ENCODE measurements around the gene C6orf47.
"Not testable (repeated sequence)": the region's sequence is repeated elsewhere in the genome, so short reads cannot be mapped to it uniquely, and the experiment has no call there.

The C6orf47 gene

DNA sequence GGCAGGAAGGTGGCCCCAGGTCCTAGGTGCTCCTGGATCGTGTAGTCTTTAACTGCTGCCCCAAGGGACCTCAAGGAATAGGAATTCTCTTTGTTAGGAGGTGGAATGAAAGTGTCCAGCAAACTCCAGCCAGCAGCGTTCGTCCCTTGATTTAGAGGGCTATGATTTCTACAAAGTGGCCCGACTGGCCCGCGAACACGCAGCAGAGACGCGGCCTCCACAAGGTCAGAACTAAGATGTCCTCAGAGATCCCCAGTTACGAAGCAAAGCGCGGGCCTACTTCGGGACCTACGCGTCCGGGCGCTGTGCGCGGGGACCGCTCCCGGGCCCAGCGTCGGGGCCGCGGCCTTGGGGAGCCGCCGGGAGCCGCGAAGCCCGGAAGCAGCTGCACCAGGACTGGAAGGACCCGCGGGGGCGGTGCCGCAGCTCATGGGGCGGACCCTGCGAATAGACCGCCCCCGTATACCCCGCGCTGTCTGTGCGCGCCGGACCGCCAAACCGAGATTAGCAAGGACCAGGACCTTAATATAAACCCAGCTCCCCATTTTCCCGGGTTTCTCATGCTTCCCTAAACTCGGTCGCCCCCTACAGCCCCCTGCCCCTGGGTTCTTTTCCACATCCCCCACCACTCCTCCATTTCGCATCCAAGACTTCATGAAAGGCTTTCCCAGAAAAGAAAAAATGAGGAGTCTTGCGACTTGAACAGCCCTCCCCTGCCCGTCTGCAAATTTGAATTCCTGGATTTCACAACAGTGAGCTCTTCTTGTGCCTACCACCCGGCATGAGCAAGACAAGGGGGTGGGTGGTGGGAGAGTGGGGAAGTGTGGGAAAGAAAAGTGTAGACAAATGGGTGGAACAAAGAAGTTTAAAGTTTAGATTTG is at the start of gene C6orf47:
Gene C6orf47 (minus strand): TSS at position 398 of the 881 bp plus-strand sequence. CDS start 831 bp downstream, outside the sequence.
- DNase-seq (ENCODE audit: low read depth): peak; percentile 71

- DNase-seq (ENCODE audit: low read depth): not testable (repeated sequence)
These were observed 48.6 kb upstream of the C6orf47 start for GRCh38 chr6:31709157-31709556.

DNA sequence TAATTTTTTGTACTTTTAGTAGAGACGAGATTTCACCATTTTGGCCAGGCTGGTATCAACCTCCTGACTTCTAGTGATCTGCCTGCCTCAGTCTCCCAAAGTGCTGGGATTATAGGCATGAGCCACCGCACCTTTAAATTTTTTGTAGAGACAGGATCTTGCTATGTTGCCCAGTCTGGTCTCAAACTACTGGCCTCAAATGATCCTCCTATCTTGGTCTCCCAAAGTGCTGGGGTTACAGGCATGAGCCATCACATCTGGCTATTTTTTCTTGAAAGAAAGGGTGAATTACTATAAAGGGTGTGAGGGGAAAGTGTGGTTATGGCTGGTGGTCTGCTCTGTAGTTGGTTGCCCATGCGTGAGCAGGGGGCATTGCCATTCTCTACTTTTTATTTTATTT is 47.6 kb upstream of the C6orf47 start:
- no peak for DNase-seq (ENCODE audit: low read depth)

DNA sequence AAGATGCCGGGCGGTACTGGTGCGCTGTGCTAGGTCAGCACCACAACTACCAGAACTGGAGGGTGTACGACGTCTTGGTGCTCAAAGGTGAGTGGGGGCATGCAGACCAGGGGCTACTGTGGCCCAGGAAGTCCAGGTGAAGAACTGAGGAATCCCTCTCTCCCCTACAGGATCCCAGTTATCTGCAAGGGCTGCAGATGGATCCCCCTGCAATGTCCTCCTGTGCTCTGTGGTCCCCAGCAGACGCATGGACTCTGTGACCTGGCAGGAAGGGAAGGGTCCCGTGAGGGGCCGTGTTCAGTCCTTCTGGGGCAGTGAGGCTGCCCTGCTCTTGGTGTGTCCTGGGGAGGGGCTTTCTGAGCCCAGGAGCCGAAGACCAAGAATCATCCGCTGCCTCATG is 47.1 kb upstream of the C6orf47 start:
- DNase-seq (ENCODE audit: low read depth): no peak

GRCh38 chr6:31706599-31706998 is 46.0 kb upstream of the C6orf47 start, which contains the start of gene LY6G6F:
TSS of gene LY6G6F (plus strand) at chr6:31706866. CDS start at chr6:31706907, 41 bp downstream.
- no peak for DNase-seq (ENCODE audit: low read depth)

- no peak for DNase-seq (ENCODE audit: low read depth)
These were observed 45.4 kb upstream of the C6orf47 start for GRCh38 chr6:31705931-31706330.

DNA sequence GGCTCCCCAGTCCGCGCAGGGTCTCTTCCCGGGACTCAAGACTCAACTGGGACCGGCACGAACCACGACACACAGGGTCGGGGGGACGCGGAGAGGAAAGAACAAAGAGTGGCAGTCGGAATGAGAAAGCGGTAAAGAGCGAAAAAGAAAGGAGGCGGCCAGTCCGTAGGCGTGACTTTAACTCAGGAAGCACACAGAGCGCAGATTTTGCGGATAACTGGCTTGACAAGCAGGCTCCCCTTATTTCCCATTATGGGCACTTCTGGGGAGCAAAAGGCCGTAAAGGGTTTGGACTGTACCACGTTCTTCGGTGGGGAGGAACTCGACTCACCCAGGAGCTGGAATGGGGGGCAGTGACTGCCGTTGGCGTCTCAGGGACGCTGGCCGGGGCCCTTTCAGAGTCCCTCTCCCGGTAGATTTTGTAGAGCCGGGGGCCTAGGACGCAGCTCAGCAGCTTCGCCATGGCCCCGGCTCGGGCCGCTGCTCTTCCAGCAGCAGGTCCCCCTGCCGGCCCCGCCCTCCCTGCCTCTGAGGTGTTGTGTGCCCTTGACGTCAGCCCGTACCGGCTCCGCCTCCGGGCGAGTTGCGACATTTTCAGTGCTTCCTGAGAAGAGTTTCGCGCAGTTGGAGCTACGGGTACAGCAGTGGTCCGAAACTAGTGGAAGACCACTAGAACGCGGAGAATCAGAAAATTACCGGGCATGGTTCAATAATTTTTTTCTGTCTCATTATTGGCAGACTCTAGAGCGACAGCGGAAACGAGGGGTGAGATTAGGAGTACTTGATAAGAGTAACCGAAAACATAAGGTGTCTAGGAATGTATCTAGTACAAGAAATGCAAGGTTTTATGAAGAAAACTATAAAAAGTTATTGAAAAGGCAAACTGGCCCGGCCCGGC is 42.5 kb upstream of the C6orf47 start, which contains the start of gene ABHD16A:
Gene ABHD16A (minus strand): TSS at position 506 of the 898 bp plus-strand sequence. CDS start 43 bp downstream, at position 463.
- DNase-seq (ENCODE audit: low read depth): peak; percentile 94

GRCh38 chr6:31702405-31702818 is 41.8 kb upstream of the C6orf47 start:
- DNase-seq (ENCODE audit: low read depth): no peak

DNA sequence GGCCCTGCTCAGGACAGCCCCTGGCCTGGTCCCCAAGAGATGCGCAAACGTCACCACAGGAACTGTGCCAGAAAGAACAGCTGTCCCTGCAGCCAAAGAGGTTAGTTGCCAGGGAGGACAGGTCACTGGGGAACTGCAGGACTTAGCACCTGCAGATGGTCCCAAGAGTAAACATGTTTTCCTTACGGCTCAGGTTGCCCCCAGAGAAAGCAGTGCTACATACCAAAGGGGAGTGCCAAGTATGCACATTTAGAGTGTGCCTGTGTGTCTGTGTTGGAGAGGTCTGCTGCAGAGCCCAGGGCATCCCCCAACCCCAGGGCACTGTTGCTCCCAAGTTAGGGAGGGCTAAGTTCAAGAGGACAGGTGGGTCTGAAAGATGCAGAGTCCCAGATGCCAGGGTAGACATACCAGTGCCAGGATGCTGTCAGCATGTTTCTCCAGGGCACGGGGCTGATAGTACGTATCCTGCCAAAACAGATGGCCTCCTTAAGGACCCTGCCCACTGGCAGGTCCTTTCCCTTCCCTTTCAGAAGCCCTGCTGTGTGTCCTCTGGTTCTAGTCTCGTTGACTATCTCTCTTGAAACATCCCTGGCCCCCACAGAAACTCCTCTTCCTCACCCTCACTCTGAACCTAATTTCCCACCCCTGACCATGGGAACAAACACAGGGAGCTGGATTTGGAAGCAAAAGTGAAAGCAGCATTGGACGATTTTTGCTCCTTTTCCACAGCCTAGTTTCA is 41.3 kb upstream of the C6orf47 start:
- DNase-seq (ENCODE audit: low read depth): no peak

- no peak for DNase-seq (ENCODE audit: low read depth)
These were observed 40.3 kb upstream of the C6orf47 start for GRCh38 chr6:31700740-31701401.

- no peak for DNase-seq (ENCODE audit: low read depth)
These were observed 37.0 kb upstream of the C6orf47 start for GRCh38 chr6:31697555-31697954.

GRCh38 chr6:31693535-31693934 is 33.0 kb upstream of the C6orf47 start:
- no peak for DNase-seq (ENCODE audit: low read depth)

- no peak for DNase-seq (ENCODE audit: low read depth)
These were observed 32.3 kb upstream of the C6orf47 start for GRCh38 chr6:31692886-31693285.

GRCh38 chr6:31692353-31692752 is 31.8 kb upstream of the C6orf47 start:
- DNase-seq (ENCODE audit: low read depth): no peak

GRCh38 chr6:31691564-31692108 is 31.1 kb upstream of the C6orf47 start:
- DNase-seq (ENCODE audit: low read depth): no peak

GRCh38 chr6:31691078-31691463 is 30.5 kb upstream of the C6orf47 start:
- no peak for DNase-seq (ENCODE audit: low read depth)

GRCh38 chr6:31690231-31691077 is 29.9 kb upstream of the C6orf47 start:
- DNase-seq (ENCODE audit: low read depth): no peak

DNA sequence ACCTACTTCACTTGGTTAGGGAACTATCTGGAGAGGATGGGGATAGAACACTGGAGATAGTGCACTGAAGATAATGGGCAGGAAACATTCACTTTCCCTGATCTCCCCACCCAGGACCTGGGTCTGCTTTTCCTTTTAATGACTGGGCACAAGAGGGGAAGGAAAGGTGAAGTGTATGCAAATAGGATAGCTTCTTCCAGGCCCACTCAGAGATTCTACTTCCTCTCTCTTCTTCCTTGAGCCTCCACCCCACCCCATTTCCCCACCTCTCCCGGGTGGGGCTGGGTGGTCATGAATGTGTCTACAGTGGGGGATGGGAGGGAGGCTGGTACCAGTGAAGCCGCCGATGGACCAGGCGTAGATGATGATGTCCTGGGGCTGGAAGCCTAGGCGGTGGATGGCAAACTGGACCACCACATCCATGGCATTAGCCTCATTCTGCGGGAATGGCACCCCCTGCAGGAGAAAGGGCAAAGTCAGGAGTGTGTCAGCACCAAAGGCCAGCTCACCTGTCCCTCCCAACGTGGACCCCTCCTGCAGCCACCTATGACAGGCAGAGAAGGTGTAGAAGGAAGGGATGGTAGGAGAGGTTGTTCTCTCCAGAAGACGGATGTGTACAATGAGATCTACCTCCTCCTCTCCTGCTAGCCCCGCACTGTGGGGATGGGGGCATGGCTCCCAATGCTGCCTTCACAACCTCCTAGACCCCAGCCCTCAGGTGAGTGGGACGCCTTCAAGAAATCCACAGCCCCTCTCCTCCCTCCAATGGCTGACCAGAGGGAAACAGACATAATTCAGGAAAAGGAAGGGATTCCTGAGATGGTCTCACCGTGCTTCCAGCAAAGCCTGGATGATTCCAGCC is 28.9 kb upstream of the C6orf47 start:
- DNase-seq (ENCODE audit: low read depth): no peak

Data from stimulated activated CD8-positive, alpha-beta memory T cell treated with anti-CD3 and anti-CD28 coated beads, Interleukin-12 subunit alpha, Interleukin-12 subunit beta, amount 100 ng/mL, for 4 hours (primary cell).